K562 (cell line): ENCODE results near the gene VWA8. TPM values are rescaled to one million over a fixed set of nuclear protein-coding genes. Genes with fewer than 3 reads are reported as not detected.
"Not testable (repeated sequence)": the region's sequence is repeated elsewhere in the genome, so short reads cannot be mapped to it uniquely, and the experiment has no call there.

Source experiments
- ATAC-seq: fragments of 200-7000 bp; cut with Tn5 transposase; 3 replicates; pipeline ENCODE4 v1.9.1; 2020; ENCODE audit warnings: moderate library complexity
- BruUV-seq: library from RNA; stranded (reverse); fragments of 400-500 nt; replicated peaks from 2 replicates; lab custom pipeline; 2021; lab: Mats Ljungman, UMichigan
- CTCF ChIA-PET: fragments of 300-600 bp; formaldehyde crosslinking; extraction: SDS; loops from one replicate; lab custom pipeline; 2021; ENCODE audit warnings: low intra/inter-chr PET ratio; lab: Yijun Ruan, JAX
- POLR2A ChIA-PET: fragments of 300-600, 350-650 bp; sonication (Branson Sonifier 250); formaldehyde crosslinking; extraction: SDS; loops from one replicate; lab custom pipeline; 2021; ENCODE audit warnings: antibody characterized with exemption, inconsistent platforms; lab: Yijun Ruan, JAX
- DNase-seq, 4 experiments: peaks; one replicate each; pipeline versions ENCODE4 v3.0.0 to v3.0.0-alpha.2; 2011 to 2018; ENCODE audit warnings: low spot score in 3 of 4, mixed read lengths in 3 of 4; ENCODE audit errors: extremely low read depth in 1 of 4
- FAIRE-seq: peaks from 2 replicates; lab custom pipeline; 2011; peaks lifted over from hg19 to GRCh38; lab: Jason Lieb, UNC
- H2AFZ ChIP-seq: 2 replicates; pipeline ENCODE4 v1.6.0; 2011; ENCODE audit warnings: low read depth, low read length, control low read depth, inconsistent platforms
- H3K27ac ChIP-seq: fragments of 200-600 bp; 3 replicates; pipeline ENCODE4 v1.8.0; 2011; ENCODE audit warnings: low read depth, mild to moderate bottlenecking, control low read depth, inconsistent platforms, low read length, moderate library complexity, mixed read lengths; ENCODE audit errors: extremely low read depth
- H3K27me3 ChIP-seq, 2 experiments: fragments of 300-600 bp in 1 of 2; 2 replicates in 1 of 2; 3 replicates in 1 of 2; pipeline versions ENCODE4 v1.6.0 to v1.8.0; 2011; ENCODE audit warnings: inconsistent platforms in 2 of 2, low read length in 2 of 2, mild to moderate bottlenecking in 1 of 2, mixed read lengths in 1 of 2, moderate library complexity in 1 of 2; ENCODE audit not compliant: control insufficient read depth in 2 of 2, insufficient read depth in 2 of 2
- H3K36me3 ChIP-seq: fragments of 300-600 bp; 3 replicates; pipeline ENCODE4 v1.8.0; 2011; ENCODE audit warnings: mild to moderate bottlenecking, low read length, inconsistent platforms; ENCODE audit not compliant: control insufficient read depth, insufficient read depth
- H3K4me1 ChIP-seq, 2 experiments: fragments of 200-600 bp in 1 of 2; replicated peaks in 1 of 2; 2 replicates in 1 of 2; 3 replicates in 1 of 2; pipeline versions ENCODE4 v1.5.1 to v1.8.0; 2011; ENCODE audit warnings: inconsistent platforms in 2 of 2, low read length in 2 of 2, mild to moderate bottlenecking in 1 of 2, mixed read lengths in 1 of 2, moderate library complexity in 1 of 2; ENCODE audit not compliant: control insufficient read depth in 2 of 2, insufficient read depth in 2 of 2
- H3K4me2 ChIP-seq: 2 replicates; pipeline ENCODE4 v1.6.1; 2011; ENCODE audit warnings: low read length, control low read depth, inconsistent platforms, mixed read lengths; ENCODE audit not compliant: insufficient read depth
- H3K4me3 ChIP-seq: fragments of 200-600 bp; sonication (generic), shearing (Covaris generic); 2 replicates; pipeline ENCODE4 v1.5.1; 2016; ENCODE audit warnings: control low read depth, inconsistent platforms
- H3K79me2 ChIP-seq: fragments of 200-600 bp; 3 replicates; pipeline ENCODE4 v1.8.0; 2011; ENCODE audit warnings: low read length, inconsistent platforms; ENCODE audit not compliant: control insufficient read depth, insufficient read depth
- H3K9ac ChIP-seq, 2 experiments: 2 replicates each; pipeline versions ENCODE4 v1.6.0 to v1.6.1; 2011; ENCODE audit warnings: low read depth in 2 of 2, low read length in 2 of 2, control low read depth in 1 of 2, inconsistent platforms in 1 of 2, mild to moderate bottlenecking in 1 of 2, mixed read lengths in 1 of 2; ENCODE audit not compliant: insufficient read depth in 1 of 2
- H3K9me1 ChIP-seq: one replicate; pipeline ENCODE4 v1.6.0; 2011; ENCODE audit warnings: inconsistent platforms, mild to moderate bottlenecking, low read length, moderate library complexity; ENCODE audit not compliant: control insufficient read depth, insufficient read depth
- H3K9me3 ChIP-seq: replicated peaks from 2 replicates; pipeline ENCODE4 v1.5.1; 2011; ENCODE audit warnings: low read depth, low read length, inconsistent platforms; ENCODE audit not compliant: control insufficient read depth, insufficient read depth
- H4K20me1 ChIP-seq: replicated peaks from 2 replicates; pipeline ENCODE4 v1.6.1; 2011; ENCODE audit warnings: low read length, inconsistent platforms, mixed read lengths; ENCODE audit not compliant: control insufficient read depth, insufficient read depth
- GATA2 ChIP-seq: sonication (generic); formaldehyde crosslinking; IDR thresholded peaks from 2 replicates; pipeline ENCODE4 v1.4.0; 2020; ENCODE audit warnings: mild to moderate bottlenecking, missing genetic modification reagents
- KLF1 ChIP-seq: fragments of 450-650 bp; IDR thresholded peaks from 2 replicates; pipeline ENCODE4 v1.6.1; 2016; ENCODE audit warnings: missing genetic modification characterization, missing compliant biosample characterization
- NFIX ChIP-seq: fragments of 250-450 bp; sonication (Bioruptor Pico); IDR thresholded peaks from 2 replicates; pipeline ENCODE4 v1.4.0; 2020; ENCODE audit warnings: low read depth, mild to moderate bottlenecking, moderate library complexity
- SNRNP70 ChIP-seq: fragments of 200-400 bp; formaldehyde crosslinking; optimal IDR thresholded peaks from 2 replicates; pipeline ENCODE3; 2017; ENCODE audit warnings: low read depth, low read length
- TEAD2 ChIP-seq: fragments of 450-650 bp; IDR thresholded peaks from 2 replicates; pipeline ENCODE4 v1.6.1; 2016; ENCODE audit warnings: missing genetic modification characterization, control low read depth, missing compliant biosample characterization
- ZBTB7A ChIP-seq: IDR thresholded peaks from 2 replicates; pipeline ENCODE4 v1.6.1; 2011; ENCODE audit warnings: low read depth, mild to moderate bottlenecking, low read length, moderate library complexity, borderline replicate concordance; ENCODE audit not compliant: control insufficient read depth
- ZC3H4 ChIP-seq: sonication (generic); formaldehyde crosslinking; IDR thresholded peaks from 2 replicates; pipeline ENCODE4 v1.9.0; 2021; ENCODE audit warnings: missing genetic modification reagents, borderline replicate concordance
- WGBS: fragments of 100-300 bp; shearing (Covaris generic); methylation state at CpG from one replicate; pipeline ENCODE4 v1.1.6; 2016; ENCODE audit warnings: low coverage, mixed read lengths; ENCODE audit not compliant: insufficient coverage; ENCODE audit errors: missing lambda C conversion rate; 5-methylcytosine and 5-hydroxymethylcytosine counted together
- in situ Hi-C: fragments of 300-500 bp; cut with MboI; formaldehyde crosslinking; loops from 4 replicates; pipeline ENCODE4 v1.15.0; 2018; ENCODE audit warnings: inconsistent platforms, mixed read lengths
- intact Hi-C: fragments of 100-400 bp; cut with micrococcal nuclease; formaldehyde crosslinking; loops from 2 replicates; pipeline ENCODE4 v1.14.2; 2022
- polyA plus RNA-seq, 8 experiments: library from polyadenylated mRNA; depleted of rRNA in 4 of 8; stranded (reverse) in 5 of 8; unstranded in 3 of 8; fragments of >200 nt; fragmentation: Nextera tagmentation in 2 of 8; fragmentation: Illumina TruSeq in 1 of 8; extraction: Ambion mirVana in 2 of 8; extraction: Trizol in 1 of 8; gene quantifications; 2 replicates each; pipeline versions ENCODE4 v1.2.1 to v1.2.3, GENCODE V29; 2011 to 2014; ENCODE audit warnings: inconsistent platforms in 1 of 8, missing spikeins in 1 of 8
- total RNA-seq, 7 experiments: library from RNA; depleted of rRNA in 6 of 7; stranded (reverse); fragments of >200 nt in 6 of 7; fragmentation: Illumina TruSeq in 2 of 7; extraction: Trizol in 2 of 7; gene quantifications; 2 replicates each; pipeline versions ENCODE4 v1.2.1 to v1.2.3, GENCODE V29; 2011 to 2021; ENCODE audit warnings: low replicate concordance in 1 of 7
- TF ChIP-seq, protein P1 (sequence below): sonication (generic); formaldehyde crosslinking; IDR thresholded peaks from 2 replicates; pipeline ENCODE4 v1.8.0; 2023; ENCODE audit warnings: missing genetic modification reagents, mild to moderate bottlenecking, borderline replicate concordance
- TF ChIP-seq, protein P2 (sequence below): fragments of 250-450 bp; sonication (Bioruptor Pico); IDR thresholded peaks from 2 replicates; pipeline ENCODE4 v1.5.0; 2020; ENCODE audit warnings: mild to moderate bottlenecking

The VWA8 gene
- total and polyA plus RNA-seq, 9 of the 15 experiments (the other 6 are each of a cell fraction or from before 2014, with no cell fraction given), result 2.1 to 18.5 (median 13.3) TPM

DNA sequence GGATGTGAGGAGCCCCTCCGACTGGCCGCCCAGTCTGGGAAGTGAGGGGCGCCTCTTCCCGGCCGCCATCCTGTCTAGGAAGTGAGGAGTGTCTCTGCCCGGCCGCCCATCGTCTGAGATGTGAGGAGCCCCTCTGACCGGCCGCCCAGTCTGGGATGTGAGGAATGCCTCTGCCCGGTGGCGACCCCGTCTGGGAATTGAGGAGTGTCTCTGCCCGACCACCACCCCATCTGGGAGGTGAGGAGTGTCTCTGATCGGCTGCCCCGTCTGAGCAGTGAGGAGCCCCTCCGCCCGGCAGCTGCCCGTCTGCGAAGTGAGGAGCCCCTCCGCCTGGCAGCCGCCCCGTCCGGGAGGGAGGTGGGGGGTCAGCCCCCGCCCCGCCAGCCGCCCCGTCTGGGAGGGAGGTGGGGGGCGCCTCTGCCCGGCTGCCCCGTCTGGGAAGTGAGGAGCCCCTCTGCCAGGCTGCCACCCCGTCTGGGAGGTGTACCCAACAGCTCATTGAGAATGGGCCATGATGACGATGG, 389.0 kb downstream of the VWA8 start:
- H4K20me1 ChIP-seq, H3K9me3 ChIP-seq, in situ Hi-C loops, H3K4me3 ChIP-seq, BruUV-seq, POLR2A ChIA-PET, CTCF ChIA-PET, FAIRE-seq, H3K9me1 ChIP-seq, H3K4me2 ChIP-seq, H3K27ac ChIP-seq, H3K4me1 ChIP-seq, H3K27me3 ChIP-seq, H2AFZ ChIP-seq, H3K79me2 ChIP-seq, intact Hi-C loops, DNase-seq, H3K9ac ChIP-seq, ATAC-seq: not testable (repeated sequence)
- 88% methylated on average over 6 of the region's 33 CpGs for WGBS
- peaks cover 12% of the 10 kb centered on the region; the same call in 2 of the 3 replicates for H3K36me3 ChIP-seq

DNA sequence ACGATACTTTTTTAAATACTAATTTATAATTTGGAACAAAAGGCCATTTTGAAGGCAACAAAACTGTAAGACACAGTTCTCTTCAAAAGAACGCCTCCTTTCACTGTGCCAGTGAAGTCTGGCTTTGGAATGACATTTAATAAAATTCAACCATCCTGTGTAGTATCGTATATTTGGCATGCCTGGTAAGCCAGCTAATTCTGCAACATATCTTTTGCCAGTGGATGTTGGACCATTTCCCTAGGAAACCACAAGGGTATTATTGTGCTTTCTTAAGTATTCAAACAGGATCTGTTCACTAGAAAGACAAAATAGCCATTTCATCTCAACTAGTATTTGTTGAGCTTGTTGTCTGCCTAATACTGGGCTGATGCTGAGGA, 391.9 kb downstream of the VWA8 start:
- ATAC-seq, result no peak
- DNase-seq, result no peak
- Histone ChIP-seq H3K27me3 (no peaks in the 10 kb centered on the region), H2AFZ (no peak overlapping the region), H3K9ac (no peak overlapping the region), H3K9me1 (no peaks in the 10 kb centered on the region), H3K4me3 (no peak overlapping the region), H3K27ac (no peak overlapping the region), H4K20me1 (no peaks in the 10 kb centered on the region), H3K79me2 (no peaks in the 10 kb centered on the region), H3K36me3 (peaks cover 10% of the 10 kb centered on the region; the same call in 1 of the 3 replicates), H3K4me2 (no peak overlapping the region), H3K9me3 (no peaks in the 10 kb centered on the region), H3K4me1 (no peaks in the 10 kb centered on the region; a peak in 1 of 5 replicates)
- intact Hi-C loops (no loop called here), in situ Hi-C loops (no loop called here)
- BruUV-seq, result no TSS peak
- ChIA-PET CTCF (no interaction called here), POLR2A (interaction anchor here (1.5 kb wide), 1 partner anchor 8 kb away, joined by 4 read pairs; no protein-coding TSS in a partner anchor)
- FAIRE-seq, result no peak
- 94% methylated on average over 3 of the region's 3 CpGs for WGBS
- TF ChIP-seq, protein P1, sequence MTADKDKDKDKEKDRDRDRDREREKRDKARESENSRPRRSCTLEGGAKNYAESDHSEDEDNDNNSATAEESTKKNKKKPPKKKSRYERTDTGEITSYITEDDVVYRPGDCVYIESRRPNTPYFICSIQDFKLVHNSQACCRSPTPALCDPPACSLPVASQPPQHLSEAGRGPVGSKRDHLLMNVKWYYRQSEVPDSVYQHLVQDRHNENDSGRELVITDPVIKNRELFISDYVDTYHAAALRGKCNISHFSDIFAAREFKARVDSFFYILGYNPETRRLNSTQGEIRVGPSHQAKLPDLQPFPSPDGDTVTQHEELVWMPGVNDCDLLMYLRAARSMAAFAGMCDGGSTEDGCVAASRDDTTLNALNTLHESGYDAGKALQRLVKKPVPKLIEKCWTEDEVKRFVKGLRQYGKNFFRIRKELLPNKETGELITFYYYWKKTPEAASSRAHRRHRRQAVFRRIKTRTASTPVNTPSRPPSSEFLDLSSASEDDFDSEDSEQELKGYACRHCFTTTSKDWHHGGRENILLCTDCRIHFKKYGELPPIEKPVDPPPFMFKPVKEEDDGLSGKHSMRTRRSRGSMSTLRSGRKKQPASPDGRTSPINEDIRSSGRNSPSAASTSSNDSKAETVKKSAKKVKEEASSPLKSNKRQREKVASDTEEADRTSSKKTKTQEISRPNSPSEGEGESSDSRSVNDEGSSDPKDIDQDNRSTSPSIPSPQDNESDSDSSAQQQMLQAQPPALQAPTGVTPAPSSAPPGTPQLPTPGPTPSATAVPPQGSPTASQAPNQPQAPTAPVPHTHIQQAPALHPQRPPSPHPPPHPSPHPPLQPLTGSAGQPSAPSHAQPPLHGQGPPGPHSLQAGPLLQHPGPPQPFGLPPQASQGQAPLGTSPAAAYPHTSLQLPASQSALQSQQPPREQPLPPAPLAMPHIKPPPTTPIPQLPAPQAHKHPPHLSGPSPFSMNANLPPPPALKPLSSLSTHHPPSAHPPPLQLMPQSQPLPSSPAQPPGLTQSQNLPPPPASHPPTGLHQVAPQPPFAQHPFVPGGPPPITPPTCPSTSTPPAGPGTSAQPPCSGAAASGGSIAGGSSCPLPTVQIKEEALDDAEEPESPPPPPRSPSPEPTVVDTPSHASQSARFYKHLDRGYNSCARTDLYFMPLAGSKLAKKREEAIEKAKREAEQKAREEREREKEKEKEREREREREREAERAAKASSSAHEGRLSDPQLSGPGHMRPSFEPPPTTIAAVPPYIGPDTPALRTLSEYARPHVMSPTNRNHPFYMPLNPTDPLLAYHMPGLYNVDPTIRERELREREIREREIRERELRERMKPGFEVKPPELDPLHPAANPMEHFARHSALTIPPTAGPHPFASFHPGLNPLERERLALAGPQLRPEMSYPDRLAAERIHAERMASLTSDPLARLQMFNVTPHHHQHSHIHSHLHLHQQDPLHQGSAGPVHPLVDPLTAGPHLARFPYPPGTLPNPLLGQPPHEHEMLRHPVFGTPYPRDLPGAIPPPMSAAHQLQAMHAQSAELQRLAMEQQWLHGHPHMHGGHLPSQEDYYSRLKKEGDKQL (CRISPR knock-in tag), result no peak
- TF ChIP-seq KLF1 (tag) (no peak), GATA2 (CRISPR knock-in tag) (no peak), ZBTB7A (no peak), NFIX (CRISPR knock-in tag) (no peak), ZC3H4 (CRISPR knock-in tag) (no peak), TEAD2 (tag) (no peak), SNRNP70 (no peak)
- TF ChIP-seq, protein P2, sequence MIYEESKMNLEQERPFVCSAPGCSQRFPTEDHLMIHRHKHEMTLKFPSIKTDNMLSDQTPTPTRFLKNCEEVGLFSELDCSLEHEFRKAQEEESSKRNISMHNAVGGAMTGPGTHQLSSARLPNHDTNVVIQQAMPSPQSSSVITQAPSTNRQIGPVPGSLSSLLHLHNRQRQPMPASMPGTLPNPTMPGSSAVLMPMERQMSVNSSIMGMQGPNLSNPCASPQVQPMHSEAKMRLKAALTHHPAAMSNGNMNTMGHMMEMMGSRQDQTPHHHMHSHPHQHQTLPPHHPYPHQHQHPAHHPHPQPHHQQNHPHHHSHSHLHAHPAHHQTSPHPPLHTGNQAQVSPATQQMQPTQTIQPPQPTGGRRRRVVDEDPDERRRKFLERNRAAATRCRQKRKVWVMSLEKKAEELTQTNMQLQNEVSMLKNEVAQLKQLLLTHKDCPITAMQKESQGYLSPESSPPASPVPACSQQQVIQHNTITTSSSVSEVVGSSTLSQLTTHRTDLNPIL, result no peak
